GM21619 (cell line): ENCODE measurements around the gene ZNF282.

ENCODE experiments used
- ATAC-seq: cut with Tn5 transposase; IDR thresholded peaks from one replicate; pipeline ENCODE4 v1.9.1; 2021; ENCODE audit not compliant: unreplicated experiment

The ZNF282 gene

DNA sequence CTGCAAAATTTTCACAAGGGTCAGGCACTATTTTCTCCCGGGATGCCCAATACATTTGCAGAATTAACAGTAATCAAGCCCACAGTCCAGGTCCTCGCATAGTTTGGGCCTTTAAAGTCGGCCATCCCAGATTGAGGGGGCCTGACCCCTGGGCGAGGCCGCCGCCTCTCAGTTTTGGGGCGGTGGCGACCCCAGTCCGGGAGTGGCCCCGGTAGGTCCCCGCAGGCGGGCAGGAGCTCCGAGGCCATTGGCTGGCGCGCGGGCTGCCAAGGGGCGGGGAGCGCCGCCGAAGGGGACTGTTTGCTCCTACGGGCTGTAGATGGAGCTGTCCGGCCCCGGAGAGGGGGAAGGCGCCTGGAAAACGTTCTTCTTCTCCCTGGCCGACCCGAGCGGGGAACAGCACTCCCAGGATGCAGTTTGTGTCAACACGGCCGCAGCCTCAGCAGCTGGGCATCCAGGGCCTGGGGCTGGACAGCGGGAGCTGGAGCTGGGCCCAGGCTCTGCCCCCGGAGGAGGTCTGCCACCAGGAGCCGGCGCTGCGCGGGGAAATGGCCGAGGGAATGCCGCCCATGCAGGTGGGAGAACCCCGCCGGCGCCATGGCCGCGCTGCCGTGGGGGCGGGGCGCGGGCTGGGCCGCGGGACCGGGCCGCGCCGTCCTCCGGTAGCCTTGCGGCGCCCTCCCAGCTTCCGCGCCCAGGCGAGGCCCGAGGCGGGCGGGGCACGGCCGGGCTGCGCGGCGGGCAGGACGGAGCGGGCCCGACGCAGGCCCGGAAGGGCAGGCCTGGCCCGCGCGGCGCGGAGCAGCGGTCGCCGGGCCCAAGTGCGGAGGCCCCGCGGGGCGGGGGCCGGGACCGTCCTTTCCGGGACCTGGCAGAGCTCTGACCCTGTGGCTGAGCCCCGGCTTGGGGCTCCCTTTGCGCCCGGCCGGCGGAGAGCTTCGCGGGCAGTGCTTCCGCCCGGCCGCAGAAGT, at the start of gene ZNF282:
ZNF282 (plus strand) TSS at position 367 of the 971 bp plus-strand sequence; CDS start at position 411, 44 bp downstream.
- peak; percentile 93 for ATAC-seq

DNA sequence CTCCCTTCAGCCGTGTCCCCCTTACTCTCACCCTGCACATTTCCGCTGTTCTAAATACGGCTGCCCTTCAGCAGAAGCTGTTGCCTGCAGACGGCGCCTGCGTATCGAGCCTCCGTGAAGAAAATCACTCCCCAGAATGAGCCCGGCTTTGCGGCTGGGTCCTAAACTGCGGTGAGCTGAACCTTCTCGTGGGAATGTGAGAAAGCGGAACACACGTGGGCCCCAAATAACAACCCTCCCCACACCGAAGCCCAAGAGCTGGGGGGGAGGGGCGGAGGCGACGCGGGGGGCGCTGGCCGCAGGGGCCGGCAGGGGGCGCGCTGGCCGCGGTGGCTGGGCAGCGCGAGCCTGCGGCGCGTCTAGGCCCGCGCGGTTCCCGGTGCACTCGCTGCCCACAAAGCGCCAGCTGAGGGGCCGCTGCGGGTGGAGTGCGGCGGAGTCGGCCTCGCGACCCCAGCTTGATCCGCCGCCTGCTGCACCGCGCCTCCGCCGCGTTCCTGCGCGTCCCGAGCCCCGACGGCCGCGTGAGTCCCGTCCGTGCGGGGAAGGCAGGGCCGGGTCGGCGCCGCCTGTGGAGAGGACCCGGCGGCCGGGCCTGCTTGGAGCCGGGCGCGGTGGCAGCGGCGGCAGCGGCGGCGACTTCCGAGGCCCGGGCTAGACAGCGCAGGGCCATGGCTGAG, 48.1 kb upstream of the ZNF282 start, which contains the start of gene ZNF398:
ZNF398 (plus strand) TSS at position 382 of the 680 bp plus-strand sequence; CDS start at position 672, 290 bp downstream.
- ATAC-seq: peak; percentile 67

DNA sequence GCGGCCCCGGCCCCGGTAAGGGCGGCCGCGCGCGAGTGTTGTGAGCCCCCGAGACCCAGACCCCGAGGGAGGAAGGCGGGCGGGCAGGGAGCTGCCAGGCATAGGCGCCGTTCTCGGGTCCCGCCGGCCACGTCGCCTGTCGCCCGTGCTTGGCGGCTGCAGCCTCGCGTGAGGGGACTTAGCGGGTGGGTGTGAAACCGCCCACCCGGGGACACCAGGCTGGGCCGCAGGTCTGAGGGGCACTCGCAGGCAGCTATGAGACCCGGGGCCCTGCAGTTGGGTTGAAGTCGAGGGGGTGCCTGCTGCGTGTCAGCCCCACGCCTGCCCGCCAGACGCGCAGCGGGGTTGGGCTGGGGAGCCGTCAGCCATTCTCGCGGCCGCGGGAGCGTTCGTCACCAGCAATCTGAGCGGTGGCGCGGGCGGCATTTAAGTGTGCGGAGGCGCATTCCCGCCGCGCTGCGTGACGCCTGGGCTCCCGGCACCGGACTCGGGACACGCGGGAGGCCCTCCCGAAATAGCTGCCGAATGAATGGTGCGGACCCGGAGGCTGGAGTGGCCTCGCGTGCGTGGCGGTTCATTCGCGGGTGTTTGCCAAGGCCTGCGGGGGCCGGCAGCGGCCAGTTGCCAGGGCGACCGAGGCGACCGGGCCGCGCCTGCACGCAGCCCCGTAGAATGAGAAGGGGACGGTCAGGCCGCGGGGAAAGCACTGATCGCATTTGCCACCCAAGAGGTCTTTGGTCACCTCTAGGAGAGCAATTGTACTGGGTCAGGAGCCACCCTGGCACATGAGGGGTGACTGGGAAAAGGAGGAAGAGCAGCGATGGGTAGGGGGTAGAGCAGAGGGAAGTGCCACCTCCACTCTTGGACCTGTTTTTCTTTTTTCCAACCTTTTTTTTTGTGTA, 47.3 kb upstream of the ZNF282 start:
- ATAC-seq: peak; percentile 30

DNA sequence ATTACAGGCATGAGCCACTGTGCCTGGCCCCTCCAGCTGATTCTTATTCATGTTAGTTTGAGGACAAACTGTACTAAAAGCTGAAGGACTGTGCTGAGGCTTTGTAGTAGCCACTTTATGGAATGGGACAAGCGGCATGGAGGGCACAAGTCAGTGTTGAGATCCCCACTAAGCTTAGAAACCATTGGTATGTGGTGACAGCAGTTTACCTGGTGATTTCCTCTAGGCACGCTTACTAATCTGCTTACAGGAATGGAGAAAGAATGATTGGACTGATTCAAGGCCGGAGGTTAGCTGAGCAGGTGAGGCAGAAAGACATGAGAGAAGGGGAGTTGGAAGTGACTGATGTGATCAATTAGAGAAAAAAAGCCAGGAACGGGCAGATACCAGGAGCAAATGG, 44.4 kb upstream of the ZNF282 start:
- ATAC-seq: no peak

DNA sequence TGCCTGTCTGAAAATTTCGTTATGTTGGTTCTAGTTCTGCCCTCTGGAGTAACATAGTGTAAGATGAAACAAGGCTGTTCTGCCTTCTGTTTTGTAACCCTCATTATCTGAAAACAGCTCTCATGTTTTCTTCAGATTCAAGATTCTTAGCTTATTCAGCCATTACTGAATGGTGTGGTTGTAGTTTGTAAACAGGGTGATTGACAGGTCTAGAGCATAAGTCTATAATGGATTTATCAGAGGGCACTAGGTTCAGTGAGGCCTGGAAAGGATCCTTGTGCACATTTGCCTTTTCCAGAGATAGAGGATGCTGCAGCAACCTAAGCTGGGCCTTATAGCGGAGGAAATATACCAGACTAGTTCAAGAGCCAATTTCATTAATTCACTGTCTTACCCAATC, 42.0 kb upstream of the ZNF282 start:
- no peak for ATAC-seq

DNA sequence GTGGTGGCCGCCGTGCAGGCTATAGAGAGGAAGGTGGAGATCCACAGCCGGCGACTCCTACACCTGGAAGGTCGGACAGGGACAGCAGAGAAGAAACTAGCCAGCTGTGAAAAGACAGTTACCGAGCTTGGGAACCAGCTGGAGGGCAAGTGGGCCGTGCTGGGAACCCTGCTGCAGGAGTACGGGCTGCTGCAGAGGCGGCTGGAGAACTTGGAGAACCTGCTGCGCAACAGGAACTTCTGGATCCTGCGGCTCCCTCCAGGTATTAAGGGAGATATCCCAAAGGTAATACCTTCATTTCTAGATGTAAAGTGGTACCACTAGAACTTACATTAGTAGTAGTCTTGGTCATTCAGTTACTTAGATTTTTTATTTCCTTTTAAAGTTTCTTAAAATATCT, 41.3 kb upstream of the ZNF282 start:
- ATAC-seq: no peak

DNA sequence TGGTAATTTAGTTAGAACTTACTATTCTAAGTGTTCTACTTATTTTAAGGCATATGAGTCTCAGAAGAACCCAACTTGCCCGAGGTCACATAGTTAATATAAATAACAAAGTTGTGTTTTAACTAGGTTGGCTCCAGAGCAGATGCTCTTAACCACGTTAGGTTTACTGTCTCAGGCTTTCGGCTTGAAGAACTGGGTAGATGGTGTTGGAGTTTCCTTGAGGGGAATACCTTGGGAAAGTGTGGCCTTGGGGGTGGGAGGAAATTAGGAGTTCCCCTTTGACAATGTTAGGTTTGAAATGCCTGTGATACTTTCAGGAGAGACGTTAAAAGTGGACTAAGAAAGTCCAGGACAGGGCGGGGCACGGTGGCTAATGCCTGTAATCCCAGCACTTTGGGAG, 38.4 kb upstream of the ZNF282 start:
- no peak for ATAC-seq

DNA sequence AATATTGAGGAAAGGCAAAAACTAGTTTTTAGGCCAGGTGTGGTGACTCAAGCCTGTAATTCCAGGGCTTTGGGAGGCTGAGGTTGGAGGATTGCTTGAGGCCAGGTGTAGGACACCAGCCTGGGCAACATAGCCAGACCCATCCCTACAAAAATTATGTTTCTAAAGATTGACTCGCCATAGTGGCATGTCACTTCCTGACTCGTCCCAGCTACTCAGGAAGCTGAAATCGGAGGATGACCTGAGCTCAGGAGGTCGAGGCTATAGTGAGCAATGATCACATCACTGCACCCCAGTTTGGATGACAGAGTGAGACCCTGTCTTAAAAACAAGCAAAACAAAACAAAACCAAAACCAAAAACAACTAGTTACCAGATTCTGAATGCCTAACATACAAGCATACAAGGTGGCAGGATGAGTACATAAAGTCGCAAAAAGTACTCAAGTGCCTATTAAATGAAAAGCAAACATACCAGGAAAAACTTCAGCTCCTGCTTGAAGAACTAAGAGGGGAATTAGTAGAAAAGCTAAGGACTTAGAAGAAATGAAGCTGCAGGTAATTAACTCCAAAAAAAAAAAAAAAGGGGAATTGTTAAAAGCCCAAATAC, 34.0 kb upstream of the ZNF282 start:
- ATAC-seq: no peak

DNA sequence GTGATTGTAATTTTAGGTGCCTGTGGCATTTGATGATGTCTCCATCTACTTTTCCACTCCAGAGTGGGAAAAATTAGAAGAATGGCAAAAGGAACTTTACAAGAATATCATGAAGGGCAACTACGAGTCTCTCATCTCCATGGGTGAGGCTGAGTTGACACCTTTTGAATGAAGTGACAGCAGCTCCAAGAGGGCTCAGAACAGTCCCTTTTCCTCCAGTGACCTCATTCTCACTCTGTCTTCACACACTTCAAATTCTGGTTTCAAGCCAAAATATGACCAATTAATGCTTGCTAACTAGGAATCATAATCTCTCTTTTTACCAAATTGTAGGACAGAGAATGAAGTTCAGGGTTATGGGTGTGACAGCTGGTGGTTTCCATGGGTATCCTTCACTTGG, 29.2 kb upstream of the ZNF282 start:
- no peak for ATAC-seq

DNA sequence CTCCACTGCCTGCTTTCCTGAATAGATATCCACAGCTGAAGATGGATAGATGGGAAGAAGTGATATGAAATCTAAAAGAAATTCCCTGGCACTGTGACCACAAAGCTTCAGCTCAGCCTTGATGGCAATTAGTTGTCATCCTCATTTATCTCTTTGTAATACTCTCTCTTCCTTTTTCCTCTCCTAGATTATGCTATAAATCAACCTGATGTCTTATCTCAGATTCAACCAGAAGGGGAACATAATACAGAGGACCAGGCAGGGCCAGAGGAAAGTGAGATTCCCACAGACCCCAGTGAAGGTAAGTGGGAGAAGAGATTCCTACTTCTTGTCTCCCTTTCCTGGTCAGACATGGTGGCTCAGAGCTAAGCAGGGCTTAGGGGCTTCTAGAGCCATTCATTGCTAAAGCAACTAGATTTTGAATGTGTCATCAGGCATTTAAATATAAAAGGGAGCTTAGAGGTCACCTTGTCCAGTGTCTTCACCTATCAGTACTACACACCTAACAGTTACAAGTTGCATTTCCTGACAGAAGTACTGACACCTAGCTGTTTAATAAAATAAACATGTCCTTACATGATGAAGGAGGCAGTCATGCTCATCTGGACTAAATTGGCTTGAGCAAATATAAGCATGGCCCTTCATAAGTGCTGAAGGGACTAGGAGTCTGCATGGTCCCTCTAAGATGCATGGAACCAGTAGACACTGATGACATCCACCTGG, 28.6 kb upstream of the ZNF282 start:
- ATAC-seq: no peak

DNA sequence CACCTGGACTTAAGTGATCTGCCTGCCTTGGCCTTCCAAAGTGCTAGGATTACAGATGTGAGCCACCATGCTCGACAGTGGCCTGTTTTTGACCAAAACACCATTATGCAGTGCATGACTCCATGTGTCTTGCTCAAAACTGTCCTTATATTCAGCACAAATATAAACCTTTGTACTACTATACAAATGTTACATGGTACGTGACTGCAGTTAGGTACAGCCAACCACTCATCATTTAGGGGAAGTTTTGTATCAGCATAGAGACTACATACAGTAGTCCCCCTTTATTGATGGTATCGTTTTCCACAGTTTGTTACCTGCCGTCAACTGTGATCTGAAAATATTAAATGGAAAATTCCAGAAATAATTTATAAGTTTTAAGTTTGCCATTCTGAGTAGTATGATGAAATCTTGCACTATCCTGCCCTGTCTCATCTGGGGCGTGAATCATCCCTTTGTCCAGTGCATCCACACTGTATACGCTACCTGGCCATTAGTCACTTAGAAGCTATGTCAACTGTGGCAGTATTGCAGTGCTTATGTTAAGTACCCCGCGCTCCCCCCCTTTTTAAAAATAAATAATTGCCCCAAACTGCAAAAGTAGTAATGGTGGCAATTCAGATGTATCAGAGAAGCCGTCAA, 23.3 kb upstream of the ZNF282 start:
- ATAC-seq: no peak

DNA sequence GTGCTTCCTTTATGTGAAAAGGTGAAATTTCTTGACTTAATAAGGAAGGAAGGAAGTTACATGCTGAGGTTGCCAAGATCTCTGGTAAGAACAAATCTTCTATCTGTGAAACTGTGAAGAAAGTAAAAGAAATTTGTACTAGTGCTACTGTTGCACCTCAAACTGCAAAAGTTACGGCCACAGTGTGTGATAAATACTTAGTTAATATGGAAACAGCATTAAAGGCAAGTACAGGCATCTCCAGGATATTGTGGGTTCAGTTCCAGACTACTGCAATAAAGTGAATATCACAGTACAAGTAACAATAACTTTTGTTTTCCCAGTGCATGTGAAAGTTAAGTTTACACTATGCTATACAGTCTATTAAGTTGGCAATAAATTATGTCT, 22.8 kb upstream of the ZNF282 start:
- ATAC-seq: no peak

DNA sequence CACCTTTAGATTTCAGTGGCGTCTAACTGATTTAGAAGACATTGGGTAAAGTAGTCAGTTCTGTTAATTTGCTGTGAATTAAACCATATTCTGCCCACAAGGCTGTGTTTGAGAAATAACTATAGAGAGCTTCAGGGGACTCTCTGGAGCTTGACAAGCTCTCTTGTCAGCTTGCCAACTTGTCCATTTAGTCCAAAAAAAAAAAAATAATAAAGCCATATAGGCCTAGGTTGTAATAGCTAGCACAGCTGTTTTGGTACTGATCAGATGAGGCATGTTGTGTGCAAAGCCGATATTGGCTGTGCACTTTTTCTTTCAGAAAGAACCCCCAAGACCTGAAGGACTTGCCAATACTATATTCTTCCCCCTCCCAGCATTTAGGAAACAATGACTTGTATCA, 20.2 kb upstream of the ZNF282 start:
- ATAC-seq: no peak

DNA sequence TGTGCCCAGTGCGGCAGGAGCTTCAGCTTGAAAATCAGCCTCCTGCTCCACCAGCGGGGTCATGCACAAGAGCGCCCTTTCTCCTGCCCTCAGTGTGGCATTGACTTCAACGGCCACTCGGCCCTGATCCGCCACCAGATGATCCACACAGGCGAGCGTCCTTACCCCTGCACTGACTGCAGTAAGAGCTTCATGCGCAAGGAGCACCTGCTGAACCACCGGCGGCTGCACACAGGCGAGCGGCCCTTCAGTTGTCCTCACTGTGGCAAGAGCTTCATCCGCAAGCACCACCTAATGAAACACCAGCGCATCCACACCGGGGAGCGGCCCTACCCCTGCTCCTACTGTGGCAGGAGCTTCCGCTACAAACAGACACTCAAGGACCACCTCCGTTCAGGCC, 16.1 kb upstream of the ZNF282 start:
- ATAC-seq: no peak

DNA sequence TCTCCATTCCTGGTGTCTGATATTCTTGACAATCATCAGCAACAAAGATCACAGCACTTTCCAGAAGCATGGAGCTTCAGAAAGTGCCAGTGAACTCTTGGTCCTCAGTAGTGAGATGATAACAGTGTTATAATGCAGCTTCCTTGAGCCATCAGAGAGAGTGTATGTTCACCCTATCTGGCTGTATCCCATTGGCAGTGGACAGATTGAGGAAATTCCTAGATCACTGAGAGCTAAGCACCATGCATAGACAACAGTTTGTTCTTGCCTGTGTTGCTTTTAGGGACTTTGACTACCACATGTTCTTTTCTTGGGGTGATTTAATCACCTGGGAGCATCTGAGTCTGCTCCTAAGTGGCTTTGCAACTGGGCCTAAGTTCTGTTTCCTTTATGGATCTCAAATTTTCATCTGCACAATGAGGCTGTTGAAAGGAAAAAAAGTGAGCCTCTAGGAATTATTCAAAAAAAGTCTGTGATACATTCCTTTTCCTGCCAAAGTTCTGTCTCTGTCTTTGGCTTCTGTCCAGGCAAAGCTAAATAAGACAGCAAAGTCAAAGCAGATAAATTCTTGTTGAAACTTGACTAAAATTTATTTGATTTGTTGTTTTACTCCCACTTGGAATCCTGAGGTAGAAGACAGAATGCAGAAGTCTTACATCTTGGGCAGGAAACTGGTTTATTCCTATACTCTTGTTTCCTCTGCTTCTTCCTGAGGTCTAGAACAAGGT, 14.5 kb upstream of the ZNF282 start:
- no peak for ATAC-seq

DNA sequence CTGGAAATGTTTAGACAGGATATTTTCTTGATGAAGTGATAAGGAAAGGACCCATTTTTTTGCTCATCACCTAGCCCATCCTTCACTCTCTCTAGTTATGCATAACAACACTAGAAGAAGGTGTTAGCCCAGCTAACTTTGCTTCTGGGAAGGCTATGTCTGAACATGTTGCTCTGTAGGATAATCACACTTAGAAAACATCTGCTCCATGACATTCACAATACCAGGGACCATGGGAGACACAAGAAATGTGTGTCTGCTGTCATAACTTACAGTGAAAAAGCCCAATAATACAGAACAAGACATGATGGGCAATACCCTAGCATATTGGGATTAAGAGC, 13.9 kb upstream of the ZNF282 start:
- no peak for ATAC-seq

DNA sequence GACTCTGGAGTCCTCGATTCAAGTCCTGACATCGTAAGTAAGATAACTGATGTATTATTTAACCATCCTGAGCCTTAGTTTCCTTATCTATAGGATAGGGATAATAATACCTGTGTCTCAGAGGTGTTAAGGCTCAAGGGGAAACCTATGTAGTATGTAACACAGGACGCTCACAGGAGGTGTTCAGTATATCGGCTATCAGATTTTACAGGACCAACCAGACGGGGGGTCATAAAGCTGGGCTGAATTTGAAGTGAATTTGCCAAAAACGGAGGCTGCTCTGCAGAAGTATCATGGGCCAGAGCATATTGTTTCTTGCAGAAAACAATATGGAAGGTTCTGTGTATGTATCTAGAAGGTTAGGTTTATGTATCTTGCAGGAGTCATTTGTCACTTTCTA, 11.1 kb upstream of the ZNF282 start:
- no peak for ATAC-seq

DNA sequence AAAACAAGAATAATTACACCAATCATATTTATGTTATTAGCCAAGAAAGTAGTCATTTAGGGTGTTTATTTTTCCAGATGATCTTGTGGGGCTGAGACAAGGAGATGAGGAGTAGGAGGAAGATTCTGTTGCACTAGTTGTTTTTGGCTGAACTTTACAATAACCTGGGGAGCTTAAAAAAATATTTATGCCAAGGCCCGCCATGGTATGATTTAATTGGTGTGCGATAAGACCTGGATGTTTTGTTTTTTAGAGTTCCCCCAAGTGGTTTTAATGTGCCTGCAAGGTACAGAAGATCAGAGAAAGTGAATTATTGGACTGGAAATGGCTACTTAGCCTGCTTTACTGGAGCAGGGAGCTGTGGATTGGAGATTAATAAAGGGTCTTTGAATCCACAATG, 7.1 kb upstream of the ZNF282 start:
- ATAC-seq: no peak

DNA sequence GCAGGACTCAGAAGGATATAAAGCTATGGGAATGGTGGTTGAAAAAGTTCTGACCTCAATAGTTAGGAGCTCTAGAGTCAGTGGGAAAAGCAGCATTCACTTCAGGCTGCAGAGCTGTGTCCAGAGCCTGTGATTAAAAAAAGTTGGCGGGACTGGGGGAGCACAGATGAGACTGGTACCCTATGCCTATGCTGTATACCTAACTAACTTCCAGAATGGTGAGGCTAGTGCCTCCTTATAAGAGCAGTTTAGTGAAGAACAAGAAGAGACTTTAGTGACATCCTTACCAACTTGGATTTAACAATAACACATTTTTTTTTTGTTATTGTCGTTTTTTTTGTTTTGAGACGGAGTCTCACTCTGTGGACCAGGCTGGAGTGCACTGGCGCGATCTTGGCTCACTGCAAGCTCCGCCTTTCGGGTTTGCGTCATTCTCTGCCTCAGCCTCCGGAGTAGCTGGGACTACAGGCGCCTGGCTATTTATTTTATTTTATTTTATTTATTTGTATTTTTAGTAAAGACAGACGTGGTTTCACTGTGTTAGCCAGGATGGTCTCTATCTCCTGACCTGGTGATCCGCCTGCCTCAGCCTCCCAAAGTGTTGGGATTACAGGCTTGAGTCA, 6.6 kb upstream of the ZNF282 start:
- no peak for ATAC-seq
